ENCODE data around the gene RCAN3. TPM values are rescaled to one million over a fixed set of nuclear protein-coding genes. Genes with fewer than 3 reads are reported as not detected.

Gene RCAN3
- total RNA-seq, 4 donors from 2014 or later: 6.0 to 22.8 (median 10.8) TPM

DNA sequence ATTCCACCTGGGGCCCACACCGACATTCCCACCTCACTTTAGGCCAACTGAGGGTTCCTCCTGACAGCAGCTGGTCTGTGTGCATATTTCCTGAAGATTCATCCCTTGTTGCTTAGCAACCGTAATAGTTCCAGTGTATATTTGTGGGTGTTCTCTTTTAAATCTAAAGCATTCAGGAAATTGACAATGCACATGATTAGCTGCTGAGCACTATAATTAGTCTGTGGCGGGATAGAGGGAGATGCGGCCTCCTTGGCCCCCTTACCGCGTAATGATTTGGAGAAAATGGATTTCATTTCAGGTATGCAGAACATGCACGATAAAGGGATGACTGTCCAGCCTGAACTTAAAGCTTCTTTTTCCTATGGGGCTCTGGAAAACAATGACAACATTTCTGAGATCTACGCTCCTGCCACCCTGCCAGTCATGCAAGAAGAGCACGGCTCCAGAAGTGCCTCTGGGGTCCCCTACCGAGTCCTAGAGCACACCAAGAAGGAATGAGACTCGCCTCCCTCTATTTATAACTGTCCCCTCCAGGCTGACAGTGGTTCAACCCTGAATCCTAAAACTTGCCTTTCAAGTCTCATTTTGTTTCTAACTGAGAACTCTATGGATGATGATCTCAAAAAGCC, 33.8 kb upstream of the RCAN3 start:
- H3K4me1 ChIP-seq: no peaks in the 10 kb centered on the region
- H3K4me3 ChIP-seq: no peak overlapping the region
- TF ChIP-seq POLR2A (IDR thresholded peaks at IDR 0.05): no peak
- no peak for TF ChIP-seq EP300 (IDR thresholded peaks at IDR 0.05)
- TF ChIP-seq CTCF (IDR thresholded peaks at IDR 0.05): no peak
- peaks cover 0 to 6% (median 0%) of the 10 kb centered on the region in 4 donors for H3K9me3 ChIP-seq
- no peak for DNase-seq (ENCODE audit: low spot score in 2 of 2)
- H3K27me3 ChIP-seq: no peaks in the 10 kb centered on the region
- no peak overlapping the region for H3K27ac ChIP-seq
- 71 to 73% methylated on average over 11 of the region's 11 CpGs for WGBS, 2 donors
- H3K36me3 ChIP-seq: peaks cover 0 to 62% (median 2%) of the 10 kb centered on the region in 3 donors

DNA sequence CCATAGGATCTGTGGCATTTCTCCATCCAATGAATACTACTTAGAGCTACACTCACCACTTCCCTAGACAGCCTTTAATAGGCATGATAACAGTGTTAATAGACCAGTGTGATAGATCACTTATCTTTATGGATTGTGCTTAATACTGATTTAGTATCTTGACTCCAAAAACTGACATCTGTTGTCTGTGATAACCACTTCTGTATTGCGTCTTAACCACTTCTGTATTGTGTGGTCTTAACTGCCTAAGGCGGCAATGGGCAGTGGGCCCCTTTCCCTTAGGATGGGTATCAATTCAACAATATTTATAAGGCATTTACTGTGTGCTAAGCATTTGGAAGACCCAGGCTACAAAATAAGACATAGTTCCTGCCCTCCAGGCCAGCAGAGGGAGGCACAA, 32.0 kb upstream of the RCAN3 start:
- Histone ChIP-seq H3K4me3 (no peak overlapping the region), H3K27me3 (no peaks in the 10 kb centered on the region), H3K36me3 (peaks cover 0 to 48% (median 2%) of the 10 kb centered on the region in 3 donors), H3K9me3 (peaks cover 0 to 6% (median 0%) of the 10 kb centered on the region in 4 donors), H3K27ac (no peak overlapping the region), H3K4me1 (no peaks in the 10 kb centered on the region)
- TF ChIP-seq CTCF (IDR thresholded peaks at IDR 0.05) (no peak), POLR2A (IDR thresholded peaks at IDR 0.05) (no peak), EP300 (IDR thresholded peaks at IDR 0.05) (no peak)
- no peak for DNase-seq (ENCODE audit: low spot score in 2 of 2)
- 93 to 94% methylated on average over 2 of the region's 2 CpGs for WGBS, 2 donors

DNA sequence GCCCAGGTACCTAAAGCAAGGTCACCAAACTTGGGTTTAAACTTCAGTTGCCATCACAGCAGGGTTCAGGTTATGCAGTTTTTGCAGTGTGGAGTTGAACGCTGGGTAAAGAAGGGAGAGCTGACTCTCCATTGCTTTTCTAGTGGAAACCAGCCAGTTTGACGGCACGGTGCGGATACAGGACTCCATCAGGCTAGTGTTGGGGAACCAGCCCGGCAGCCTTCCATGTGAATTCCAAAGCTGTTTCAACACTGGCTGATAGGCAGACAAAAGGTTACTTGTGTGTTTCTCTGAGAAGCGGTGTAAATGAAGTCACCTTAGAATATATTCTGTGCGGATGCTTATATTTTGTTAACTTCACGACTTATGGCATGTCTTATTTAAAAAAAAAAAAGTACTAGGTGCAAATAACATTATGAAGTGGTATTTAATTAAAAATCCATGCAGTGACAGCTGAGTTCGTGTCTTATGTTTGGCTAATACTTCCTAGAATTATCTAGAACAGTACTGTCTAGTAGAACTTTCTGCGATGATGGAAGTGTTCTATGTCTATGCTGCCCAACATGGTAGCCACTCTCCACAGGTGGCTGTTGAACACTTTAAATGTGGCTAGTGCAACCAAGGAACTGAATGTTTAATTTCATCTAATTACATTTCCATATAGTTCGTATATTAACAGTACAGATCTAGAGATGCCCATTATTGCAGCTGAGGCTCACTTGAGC, 29.9 kb upstream of the RCAN3 start:
- 65 to 70% methylated on average over 11 of the region's 11 CpGs for WGBS, 2 donors
- Histone ChIP-seq H3K27ac (no peak overlapping the region), H3K27me3 (no peaks in the 10 kb centered on the region), H3K4me1 (no peaks in the 10 kb centered on the region), H3K36me3 (peaks cover 0 to 27% (median 2%) of the 10 kb centered on the region in 3 donors), H3K4me3 (no peak overlapping the region), H3K9me3 (peaks cover 0 to 6% (median 0%) of the 10 kb centered on the region in 4 donors)
- TF ChIP-seq POLR2A (IDR thresholded peaks at IDR 0.05) (no peak), EP300 (IDR thresholded peaks at IDR 0.05) (no peak), CTCF (IDR thresholded peaks at IDR 0.05) (no peak)
- DNase-seq (ENCODE audit: low spot score in 2 of 2): no peak

- no peaks in the 10 kb centered on the region for H3K27me3 ChIP-seq
- peaks cover 0 to 12% (median 2%) of the 10 kb centered on the region in 3 donors for H3K36me3 ChIP-seq
- H3K9me3 ChIP-seq: peaks cover 0 to 6% (median 0%) of the 10 kb centered on the region in 4 donors
- H3K27ac ChIP-seq: no peak overlapping the region
- H3K4me3 ChIP-seq: no peak overlapping the region
- no peak for TF ChIP-seq EP300 (IDR thresholded peaks at IDR 0.05)
- DNase-seq (ENCODE audit: low spot score in 2 of 2): no peak
- H3K4me1 ChIP-seq: no peaks in the 10 kb centered on the region
Measured at GRCh38 chr1:24474193-24474592, 28.4 kb upstream of the RCAN3 start.

DNA sequence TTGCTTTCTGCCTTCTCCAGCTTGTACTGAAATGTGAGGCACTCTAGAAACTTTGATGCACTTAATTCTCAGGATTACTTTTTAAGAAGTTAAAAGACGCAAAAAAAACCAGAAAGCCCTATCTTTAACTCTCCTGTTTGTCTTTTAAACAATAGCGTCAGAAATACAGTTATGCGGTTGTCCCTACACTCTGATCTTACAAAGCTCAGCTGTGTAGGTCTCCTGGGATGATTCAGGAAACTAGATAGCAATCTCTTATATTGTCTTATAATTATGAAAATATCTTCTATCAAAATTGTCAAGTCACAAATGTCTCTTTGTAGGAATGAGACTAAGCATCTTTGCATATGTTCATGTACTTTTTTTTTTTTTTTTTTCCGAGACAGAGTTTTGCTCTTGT, 26.9 kb upstream of the RCAN3 start:
- 74 to 79% methylated on average over 4 of the region's 4 CpGs for WGBS, 2 donors
- no peaks in the 10 kb centered on the region for H3K4me1 ChIP-seq

DNA sequence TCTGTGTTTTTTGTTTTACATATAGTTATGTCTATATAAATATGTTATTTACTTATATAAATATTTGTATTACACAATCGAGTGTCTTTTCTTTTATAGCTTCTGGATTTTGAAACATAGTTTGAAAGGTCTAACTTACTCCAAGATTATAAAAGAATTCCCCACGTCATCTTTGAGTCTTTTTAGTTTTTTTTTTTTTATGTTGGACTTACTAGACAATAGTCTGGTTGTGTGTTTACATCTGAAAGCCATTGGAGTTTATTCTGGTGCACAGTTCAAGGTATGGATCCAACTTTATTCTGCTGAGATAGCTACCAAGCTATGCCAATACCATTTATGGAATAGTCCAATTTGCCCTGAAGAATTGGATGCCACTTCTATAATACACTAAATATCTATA, 26.1 kb upstream of the RCAN3 start:
- DNase-seq (ENCODE audit: low spot score in 2 of 2): no peak
- no peaks in the 10 kb centered on the region for H3K9me3 ChIP-seq
- no peaks in the 10 kb centered on the region for H3K4me1 ChIP-seq
- H3K27me3 ChIP-seq: no peaks in the 10 kb centered on the region
- no peaks in the 10 kb centered on the region for H3K36me3 ChIP-seq
- H3K4me3 ChIP-seq: no peak overlapping the region
- H3K27ac ChIP-seq: no peak overlapping the region
- WGBS, 2 donors: 29 to 41% methylated on average over 2 of the region's 2 CpGs
- TF ChIP-seq POLR2A (IDR thresholded peaks at IDR 0.05): no peak
- no peak for TF ChIP-seq CTCF (IDR thresholded peaks at IDR 0.05)
- no peak for TF ChIP-seq EP300 (IDR thresholded peaks at IDR 0.05)

More for the DNA sequence above, 26.9 kb upstream of the RCAN3 start:
- no peak overlapping the region for H3K27ac ChIP-seq
- H3K9me3 ChIP-seq: no peaks in the 10 kb centered on the region
- TF ChIP-seq EP300 (IDR thresholded peaks at IDR 0.05): no peak
- H3K4me3 ChIP-seq: no peak overlapping the region
- no peak for DNase-seq (ENCODE audit: low spot score in 2 of 2)
- no peaks in the 10 kb centered on the region for H3K27me3 ChIP-seq
- H3K36me3 ChIP-seq: no peaks in the 10 kb centered on the region

Measured in tibial nerve (tissue), 4 donors.